LNCAP (cell line): ENCODE results near the gene KCNG2.

ENCODE experiments used
- TF ChIP-seq, protein P1 (sequence below): fragments of 450-650 bp; IDR thresholded peaks from 2 replicates; pipeline ENCODE4 v1.5.1; 2017; ENCODE audit warnings: mild to moderate bottlenecking

The KCNG2 gene

DNA sequence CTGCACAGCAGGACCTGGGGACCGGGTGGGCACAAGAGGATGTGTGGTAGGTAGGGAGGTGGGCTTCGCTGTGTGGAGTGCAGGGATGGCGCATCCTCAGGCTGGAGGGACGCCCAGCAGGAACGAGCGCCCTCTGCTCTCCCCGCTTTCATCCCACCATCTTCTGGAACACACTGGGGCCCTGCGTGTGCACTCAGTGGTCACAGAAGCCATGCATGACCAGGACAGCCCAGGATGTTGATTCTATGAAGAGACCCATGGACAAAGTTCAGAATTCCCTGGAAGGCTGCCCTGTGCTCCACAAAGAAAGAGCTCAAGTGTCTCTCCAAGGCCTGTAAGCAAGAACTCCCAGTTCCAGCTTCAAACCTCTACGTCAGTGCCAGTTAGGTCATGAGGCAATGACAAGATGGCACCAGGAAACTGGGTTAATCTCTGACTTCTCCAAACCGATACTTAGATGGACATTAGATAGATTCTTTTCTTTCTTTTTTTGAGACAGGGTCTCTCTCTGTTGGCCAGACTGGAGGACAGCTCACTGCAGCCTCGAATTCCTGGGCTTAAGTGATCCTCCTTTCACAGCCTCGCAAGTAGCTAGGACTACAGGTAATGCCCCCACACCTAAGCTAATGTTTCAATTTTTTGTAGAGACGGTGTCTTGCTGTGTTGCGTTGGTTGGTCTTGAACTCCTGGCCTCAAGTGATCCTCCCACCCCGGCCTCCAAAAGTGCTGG lies 150.3 kb downstream of the KCNG2 start:
- TF ChIP-seq, protein P1, sequence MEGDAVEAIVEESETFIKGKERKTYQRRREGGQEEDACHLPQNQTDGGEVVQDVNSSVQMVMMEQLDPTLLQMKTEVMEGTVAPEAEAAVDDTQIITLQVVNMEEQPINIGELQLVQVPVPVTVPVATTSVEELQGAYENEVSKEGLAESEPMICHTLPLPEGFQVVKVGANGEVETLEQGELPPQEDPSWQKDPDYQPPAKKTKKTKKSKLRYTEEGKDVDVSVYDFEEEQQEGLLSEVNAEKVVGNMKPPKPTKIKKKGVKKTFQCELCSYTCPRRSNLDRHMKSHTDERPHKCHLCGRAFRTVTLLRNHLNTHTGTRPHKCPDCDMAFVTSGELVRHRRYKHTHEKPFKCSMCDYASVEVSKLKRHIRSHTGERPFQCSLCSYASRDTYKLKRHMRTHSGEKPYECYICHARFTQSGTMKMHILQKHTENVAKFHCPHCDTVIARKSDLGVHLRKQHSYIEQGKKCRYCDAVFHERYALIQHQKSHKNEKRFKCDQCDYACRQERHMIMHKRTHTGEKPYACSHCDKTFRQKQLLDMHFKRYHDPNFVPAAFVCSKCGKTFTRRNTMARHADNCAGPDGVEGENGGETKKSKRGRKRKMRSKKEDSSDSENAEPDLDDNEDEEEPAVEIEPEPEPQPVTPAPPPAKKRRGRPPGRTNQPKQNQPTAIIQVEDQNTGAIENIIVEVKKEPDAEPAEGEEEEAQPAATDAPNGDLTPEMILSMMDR, result no peak

DNA sequence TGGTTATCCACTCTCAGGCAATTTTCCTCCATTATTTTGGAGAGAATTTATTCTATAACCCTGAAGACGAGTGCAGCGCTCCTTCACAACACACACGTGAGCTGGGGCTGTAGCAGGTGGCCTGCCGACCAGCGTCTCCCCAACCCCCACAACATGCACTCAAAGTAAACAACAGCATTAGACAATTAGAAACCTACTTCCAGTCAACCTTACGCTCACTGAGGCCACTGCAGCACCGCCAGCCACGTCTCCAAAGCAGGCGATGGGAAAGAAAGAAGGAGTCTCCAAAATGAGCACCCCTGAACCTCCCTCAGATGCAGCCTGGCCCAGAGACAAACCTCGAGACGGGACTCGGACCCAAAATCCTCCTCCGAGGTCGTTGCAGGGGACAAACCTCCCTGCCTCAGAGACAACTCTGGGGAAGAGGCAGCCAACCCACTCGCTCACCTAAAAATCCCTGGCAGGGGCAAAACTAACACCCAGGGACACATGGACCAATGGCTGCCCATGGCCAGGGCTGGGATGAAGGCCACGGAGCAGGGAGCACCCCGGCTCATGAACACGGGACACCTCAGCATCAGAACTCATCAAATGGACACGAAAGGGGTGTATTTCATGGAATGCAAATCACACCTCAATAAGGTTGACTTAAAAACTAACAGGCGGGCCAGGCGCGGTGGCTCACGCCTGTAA lies 151.1 kb downstream of the KCNG2 start:
- TF ChIP-seq, protein P1, result no peak
